ENCODE results near the gene ATP6V0B. TPM values are rescaled to one million over a fixed set of nuclear protein-coding genes. Genes with fewer than 3 reads are reported as not detected.

The ATP6V0B gene
- total and polyA plus RNA-seq, 2 of the 13 experiments (the other 11 are each of a cell fraction or from before 2014, with no cell fraction given): 157 to 161 TPM

DNA sequence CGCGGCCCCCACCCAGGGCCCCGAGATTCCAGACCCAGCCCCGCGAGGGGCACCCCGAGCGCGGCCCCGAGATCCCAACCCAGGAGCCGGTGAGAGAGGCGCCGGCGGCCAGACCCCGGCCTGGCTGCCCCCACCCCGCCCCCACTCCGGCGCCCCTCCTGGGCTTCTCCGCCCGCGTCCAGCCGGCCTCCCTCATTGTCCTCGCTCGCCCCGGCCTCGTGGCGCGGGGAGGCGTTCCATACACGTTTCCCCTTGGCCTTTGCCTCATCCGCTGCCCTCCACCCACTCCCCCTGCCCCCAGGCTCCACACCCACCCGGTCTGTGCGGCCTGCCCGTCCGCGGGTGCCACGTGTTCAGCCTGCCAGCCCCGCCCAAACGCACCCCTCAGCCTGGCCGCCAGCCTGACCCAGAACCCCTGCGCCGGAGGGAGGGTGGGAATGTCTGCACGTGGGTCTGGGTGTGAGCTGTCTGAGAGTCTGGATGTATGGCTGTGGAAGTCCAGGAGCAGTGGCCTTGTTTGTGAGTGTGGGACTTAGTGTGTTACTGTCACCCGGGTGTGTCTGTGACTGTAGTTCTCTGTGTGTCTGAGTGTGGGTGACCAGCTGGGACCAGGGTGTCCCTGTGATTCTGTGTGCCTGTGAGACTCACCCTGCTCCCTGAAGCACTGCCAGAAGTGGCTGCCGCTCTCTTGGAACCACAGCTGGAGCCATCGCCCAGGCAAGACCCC, 4.9 kb downstream of the ATP6V0B start (continued):
- TF ChIP-seq, protein P1, sequence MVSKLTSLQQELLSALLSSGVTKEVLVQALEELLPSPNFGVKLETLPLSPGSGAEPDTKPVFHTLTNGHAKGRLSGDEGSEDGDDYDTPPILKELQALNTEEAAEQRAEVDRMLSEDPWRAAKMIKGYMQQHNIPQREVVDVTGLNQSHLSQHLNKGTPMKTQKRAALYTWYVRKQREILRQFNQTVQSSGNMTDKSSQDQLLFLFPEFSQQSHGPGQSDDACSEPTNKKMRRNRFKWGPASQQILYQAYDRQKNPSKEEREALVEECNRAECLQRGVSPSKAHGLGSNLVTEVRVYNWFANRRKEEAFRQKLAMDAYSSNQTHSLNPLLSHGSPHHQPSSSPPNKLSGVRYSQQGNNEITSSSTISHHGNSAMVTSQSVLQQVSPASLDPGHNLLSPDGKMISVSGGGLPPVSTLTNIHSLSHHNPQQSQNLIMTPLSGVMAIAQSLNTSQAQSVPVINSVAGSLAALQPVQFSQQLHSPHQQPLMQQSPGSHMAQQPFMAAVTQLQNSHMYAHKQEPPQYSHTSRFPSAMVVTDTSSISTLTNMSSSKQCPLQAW (CRISPR knock-in tag; IDR thresholded peaks at IDR 0.05): 0 out of 2 replicates have a peak, but pooled peaks have one; percentile 27
- TF ChIP-seq TEAD3 (CRISPR knock-in tag; optimal IDR thresholded peaks at IDR 0.05; ENCODE audit: borderline replicate concordance) (peak; percentile 20), ZFP41 (CRISPR knock-in tag; IDR thresholded peaks at IDR 0.05; ENCODE audit: borderline replicate concordance) (no peak), SALL2 (CRISPR knock-in tag; IDR thresholded peaks at IDR 0.05) (no peak), ZNF792 (CRISPR knock-in tag; IDR thresholded peaks at IDR 0.05) (peak; percentile 57; the same call in 1 of the 2 replicates), HDAC1 (CRISPR knock-in tag; IDR thresholded peaks at IDR 0.05) (peak; percentile 80), MTA1 (CRISPR knock-in tag; IDR thresholded peaks at IDR 0.05; ENCODE audit: borderline replicate concordance) (peak; percentile 73), SNAPC2 (CRISPR knock-in tag; IDR thresholded peaks at IDR 0.05) (no peak), NFYC (CRISPR knock-in tag; IDR thresholded peaks at IDR 0.05) (peak; percentile 24; the same call in 1 of the 2 replicates), ZBTB21 (CRISPR knock-in tag; IDR thresholded peaks at IDR 0.05) (no peak), SIN3B (IDR thresholded peaks at IDR 0.05; ENCODE audit: low read length) (no peak), ZNF350 (CRISPR knock-in tag; IDR thresholded peaks at IDR 0.05; ENCODE audit: borderline replicate concordance, low read depth) (0 out of 2 replicates have a peak, but pooled peaks have one; percentile 28), ZNF768 (CRISPR knock-in tag; IDR thresholded peaks at IDR 0.05) (peak; percentile 20; the same call in 1 of the 2 replicates), ARNT2 (CRISPR knock-in tag; IDR thresholded peaks at IDR 0.05; ENCODE audit: low read depth) (no peak), ZNF780A (CRISPR knock-in tag; IDR thresholded peaks at IDR 0.05) (no peak), KAT8 (CRISPR knock-in tag; IDR thresholded peaks at IDR 0.05) (0 out of 2 replicates have a peak, but pooled peaks have one; percentile 26), FOXC1 (CRISPR knock-in tag; IDR thresholded peaks at IDR 0.05; ENCODE audit: borderline replicate concordance) (no peak)
- TF ChIP-seq, protein P2, sequence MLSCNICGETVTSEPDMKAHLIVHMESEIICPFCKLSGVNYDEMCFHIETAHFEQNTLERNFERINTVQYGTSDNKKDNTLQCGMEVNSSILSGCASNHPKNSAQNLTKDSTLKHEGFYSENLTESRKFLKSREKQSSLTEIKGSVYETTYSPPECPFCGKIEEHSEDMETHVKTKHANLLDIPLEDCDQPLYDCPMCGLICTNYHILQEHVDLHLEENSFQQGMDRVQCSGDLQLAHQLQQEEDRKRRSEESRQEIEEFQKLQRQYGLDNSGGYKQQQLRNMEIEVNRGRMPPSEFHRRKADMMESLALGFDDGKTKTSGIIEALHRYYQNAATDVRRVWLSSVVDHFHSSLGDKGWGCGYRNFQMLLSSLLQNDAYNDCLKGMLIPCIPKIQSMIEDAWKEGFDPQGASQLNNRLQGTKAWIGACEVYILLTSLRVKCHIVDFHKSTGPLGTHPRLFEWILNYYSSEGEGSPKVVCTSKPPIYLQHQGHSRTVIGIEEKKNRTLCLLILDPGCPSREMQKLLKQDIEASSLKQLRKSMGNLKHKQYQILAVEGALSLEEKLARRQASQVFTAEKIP (CRISPR knock-in tag; IDR thresholded peaks at IDR 0.05; ENCODE audit: borderline replicate concordance): no peak
- TF ChIP-seq, protein P3, sequence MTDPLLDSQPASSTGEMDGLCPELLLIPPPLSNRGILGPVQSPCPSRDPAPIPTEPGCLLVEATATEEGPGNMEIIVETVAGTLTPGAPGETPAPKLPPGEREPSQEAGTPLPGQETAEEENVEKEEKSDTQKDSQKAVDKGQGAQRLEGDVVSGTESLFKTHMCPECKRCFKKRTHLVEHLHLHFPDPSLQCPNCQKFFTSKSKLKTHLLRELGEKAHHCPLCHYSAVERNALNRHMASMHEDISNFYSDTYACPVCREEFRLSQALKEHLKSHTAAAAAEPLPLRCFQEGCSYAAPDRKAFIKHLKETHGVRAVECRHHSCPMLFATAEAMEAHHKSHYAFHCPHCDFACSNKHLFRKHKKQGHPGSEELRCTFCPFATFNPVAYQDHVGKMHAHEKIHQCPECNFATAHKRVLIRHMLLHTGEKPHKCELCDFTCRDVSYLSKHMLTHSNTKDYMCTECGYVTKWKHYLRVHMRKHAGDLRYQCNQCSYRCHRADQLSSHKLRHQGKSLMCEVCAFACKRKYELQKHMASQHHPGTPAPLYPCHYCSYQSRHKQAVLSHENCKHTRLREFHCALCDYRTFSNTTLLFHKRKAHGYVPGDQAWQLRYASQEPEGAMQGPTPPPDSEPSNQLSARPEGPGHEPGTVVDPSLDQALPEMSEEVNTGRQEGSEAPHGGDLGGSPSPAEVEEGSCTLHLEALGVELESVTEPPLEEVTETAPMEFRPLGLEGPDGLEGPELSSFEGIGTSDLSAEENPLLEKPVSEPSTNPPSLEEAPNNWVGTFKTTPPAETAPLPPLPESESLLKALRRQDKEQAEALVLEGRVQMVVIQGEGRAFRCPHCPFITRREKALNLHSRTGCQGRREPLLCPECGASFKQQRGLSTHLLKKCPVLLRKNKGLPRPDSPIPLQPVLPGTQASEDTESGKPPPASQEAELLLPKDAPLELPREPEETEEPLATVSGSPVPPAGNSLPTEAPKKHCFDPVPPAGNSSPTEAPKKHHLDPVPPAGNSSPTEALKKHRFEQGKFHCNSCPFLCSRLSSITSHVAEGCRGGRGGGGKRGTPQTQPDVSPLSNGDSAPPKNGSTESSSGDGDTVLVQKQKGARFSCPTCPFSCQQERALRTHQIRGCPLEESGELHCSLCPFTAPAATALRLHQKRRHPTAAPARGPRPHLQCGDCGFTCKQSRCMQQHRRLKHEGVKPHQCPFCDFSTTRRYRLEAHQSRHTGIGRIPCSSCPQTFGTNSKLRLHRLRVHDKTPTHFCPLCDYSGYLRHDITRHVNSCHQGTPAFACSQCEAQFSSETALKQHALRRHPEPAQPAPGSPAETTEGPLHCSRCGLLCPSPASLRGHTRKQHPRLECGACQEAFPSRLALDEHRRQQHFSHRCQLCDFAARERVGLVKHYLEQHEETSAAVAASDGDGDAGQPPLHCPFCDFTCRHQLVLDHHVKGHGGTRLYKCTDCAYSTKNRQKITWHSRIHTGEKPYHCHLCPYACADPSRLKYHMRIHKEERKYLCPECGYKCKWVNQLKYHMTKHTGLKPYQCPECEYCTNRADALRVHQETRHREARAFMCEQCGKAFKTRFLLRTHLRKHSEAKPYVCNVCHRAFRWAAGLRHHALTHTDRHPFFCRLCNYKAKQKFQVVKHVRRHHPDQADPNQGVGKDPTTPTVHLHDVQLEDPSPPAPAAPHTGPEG (CRISPR knock-in tag; IDR thresholded peaks at IDR 0.05): peak; percentile 50; the same call in 1 of the 2 replicates
- TF ChIP-seq, protein P4, sequence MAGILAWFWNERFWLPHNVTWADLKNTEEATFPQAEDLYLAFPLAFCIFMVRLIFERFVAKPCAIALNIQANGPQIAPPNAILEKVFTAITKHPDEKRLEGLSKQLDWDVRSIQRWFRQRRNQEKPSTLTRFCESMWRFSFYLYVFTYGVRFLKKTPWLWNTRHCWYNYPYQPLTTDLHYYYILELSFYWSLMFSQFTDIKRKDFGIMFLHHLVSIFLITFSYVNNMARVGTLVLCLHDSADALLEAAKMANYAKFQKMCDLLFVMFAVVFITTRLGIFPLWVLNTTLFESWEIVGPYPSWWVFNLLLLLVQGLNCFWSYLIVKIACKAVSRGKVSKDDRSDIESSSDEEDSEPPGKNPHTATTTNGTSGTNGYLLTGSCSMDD (CRISPR knock-in tag; IDR thresholded peaks at IDR 0.05): no peak

All from HepG2 (cell line).